Measurements from ENCODE around the gene KLRC1.
"Not testable (repeated sequence)": the region's sequence is repeated elsewhere in the genome, so short reads cannot be mapped to it uniquely, and the experiment has no call there.

KLRC1 gene

GRCh38 chr12:10420334-10420733, 32.8 kb downstream of the KLRC1 start, which contains the start of gene KLRC3:
Gene KLRC3 (minus strand): TSS chr12:10420595. CDS start chr12:10420550, 45 bp downstream.
- not testable (repeated sequence) for DNase-seq (ENCODE audit: low read depth)

DNA sequence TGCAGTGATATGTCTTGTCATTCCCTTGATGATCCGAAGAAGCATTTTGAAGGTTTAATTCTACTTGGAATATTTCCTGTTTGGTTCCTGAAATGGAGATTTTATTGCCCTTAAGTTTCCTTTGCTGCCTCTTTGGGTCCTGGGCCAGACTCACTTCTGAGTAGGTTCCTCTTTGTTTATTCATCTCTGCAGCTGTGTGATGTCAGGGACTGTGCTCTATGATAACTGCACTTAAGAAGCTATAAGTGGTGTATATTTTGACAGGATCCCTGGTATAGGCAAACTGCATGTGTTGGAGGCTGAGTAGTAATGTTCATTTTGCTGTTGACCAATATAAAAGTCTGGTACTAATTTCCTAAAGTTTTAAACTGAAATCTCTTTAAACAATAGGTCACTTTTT, 43.8 kb downstream of the KLRC1 start, which contains the start of gene KLRC4:
Gene KLRC4 (minus strand): TSS at position 366 of the 400 bp plus-strand sequence. CDS start 182 bp downstream, at position 184.
- no peak for DNase-seq (ENCODE audit: low read depth)

DNA sequence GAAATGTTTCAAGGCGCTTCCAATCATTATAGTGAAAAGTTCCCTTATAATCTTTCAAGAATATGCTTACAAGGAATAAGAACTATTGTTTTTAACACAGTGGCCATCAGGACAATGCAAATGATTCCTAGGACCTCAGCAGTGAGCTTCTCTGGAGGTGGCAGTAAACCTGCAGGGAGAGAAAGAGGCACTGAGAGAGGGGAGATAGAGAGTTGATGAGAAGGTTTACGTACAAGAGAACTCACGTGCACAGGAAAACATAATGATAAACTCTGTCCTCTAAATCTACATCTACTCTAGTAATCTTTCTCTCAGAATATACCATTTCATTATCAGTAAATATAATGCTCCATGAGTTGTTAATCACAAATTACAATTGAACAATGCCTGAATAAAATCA, 44.3 kb downstream of the KLRC1 start:
- DNase-seq (ENCODE audit: low read depth): no peak

- DNase-seq (ENCODE audit: low read depth): no peak
These were observed 46.5 kb downstream of the KLRC1 start for GRCh38 chr12:10406725-10407124.

GRCh38 chr12:10405294-10405693, 47.9 kb downstream of the KLRC1 start:
- no peak for DNase-seq (ENCODE audit: low read depth)

- DNase-seq (ENCODE audit: low read depth): no peak
These were observed 48.4 kb downstream of the KLRC1 start for GRCh38 chr12:10404798-10405197.

DNA sequence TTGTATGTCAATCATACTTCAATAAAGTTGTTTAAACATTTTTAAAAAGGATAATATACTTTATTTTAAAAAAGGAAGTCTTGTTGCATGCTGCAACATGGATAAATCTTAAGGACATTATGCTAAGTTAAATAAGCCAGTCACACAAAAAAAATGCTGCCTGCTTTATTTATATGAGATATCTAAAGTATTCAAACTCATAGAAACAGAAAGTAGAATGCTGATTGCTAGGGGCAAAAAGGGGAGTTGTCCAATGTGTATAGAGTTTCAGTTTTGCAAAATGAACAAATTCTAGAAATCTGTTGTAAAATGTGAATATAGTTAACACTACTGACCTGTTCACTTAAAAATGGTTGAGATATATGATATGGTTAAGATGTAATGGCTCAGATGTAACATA, 52.3 kb downstream of the KLRC1 start:
- no peak for DNase-seq (ENCODE audit: low read depth)

DNA sequence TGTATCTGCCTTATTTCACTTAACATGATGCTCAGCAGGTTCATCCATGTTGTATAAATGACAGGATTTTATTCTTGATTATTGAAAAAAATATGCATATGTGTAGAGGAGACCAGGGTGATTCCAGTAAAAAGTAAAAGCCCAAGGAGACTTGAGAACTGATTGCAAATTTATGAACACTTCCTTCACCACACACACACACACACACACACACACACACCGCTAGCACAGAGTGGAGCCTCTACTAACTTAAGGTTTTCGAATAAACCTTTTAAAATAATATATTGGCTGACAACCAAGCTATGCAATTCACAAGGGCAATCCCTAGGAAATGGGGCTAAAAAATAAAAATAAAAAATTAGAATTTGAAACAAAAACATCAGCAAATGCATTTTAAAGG, 55.0 kb downstream of the KLRC1 start:
- no peak for DNase-seq (ENCODE audit: low read depth)

DNA sequence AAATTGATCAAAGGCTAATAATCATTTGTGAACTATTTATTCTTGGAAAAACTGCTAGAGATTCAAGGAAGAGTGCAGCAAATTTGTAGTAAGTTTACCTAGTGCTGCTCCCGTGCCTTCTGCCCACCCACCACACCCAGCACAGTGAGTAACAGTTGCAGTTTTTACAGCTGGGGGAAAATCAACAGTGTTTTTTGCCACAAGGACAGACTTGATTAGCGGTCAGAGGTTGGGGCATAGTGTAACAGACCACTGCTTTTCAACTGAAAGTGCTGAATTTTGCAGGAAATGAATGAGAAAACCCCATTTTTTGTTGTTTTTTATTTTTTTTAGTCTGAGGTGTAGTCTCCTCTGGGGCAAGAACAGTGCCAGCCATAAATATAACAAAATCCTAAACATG, 55.9 kb downstream of the KLRC1 start:
- no peak for DNase-seq (ENCODE audit: low read depth)

DNA sequence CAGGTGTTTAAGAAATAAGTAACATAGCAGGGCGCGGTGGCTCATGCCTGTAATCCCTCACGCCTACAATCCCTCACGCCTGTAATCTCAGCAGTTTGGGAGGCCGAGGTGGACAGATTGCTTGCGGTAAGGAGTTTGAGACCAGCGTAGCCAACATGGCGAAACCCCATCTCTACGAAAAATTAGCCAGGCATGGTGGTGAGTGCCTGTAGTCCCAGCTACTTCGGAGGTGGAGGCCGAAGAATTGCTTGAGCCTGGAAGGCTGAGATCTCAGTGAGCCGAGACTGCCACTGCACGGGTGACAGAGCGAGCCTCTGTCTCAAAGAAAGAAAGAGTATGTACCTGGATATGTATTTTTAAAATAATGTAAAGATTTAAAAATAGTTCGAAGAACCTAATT, 57.0 kb downstream of the KLRC1 start:
- not testable (repeated sequence) for DNase-seq (ENCODE audit: low read depth)

Measured in activated T-cell treated with anti-CD3 and anti-CD28 coated beads for 48 hours (primary cell).